ENCODE measurements around the gene TBC1D13.

GRCh38 chr9:128819716-128820664 lies 32.9 kb downstream of the TBC1D13 start:
- TF ChIP-seq EZH2 (IDR thresholded peaks at IDR 0.05; ENCODE audit: borderline replicate concordance, low read length): no peak
- no peak for TF ChIP-seq CTCF (IDR thresholded peaks at IDR 0.05; ENCODE audit: low read length)

All from OCI-LY1 (cell line).